GM21381 (cell line): ENCODE results near the gene CCDC178.
"Not testable (repeated sequence)": the region's sequence is repeated elsewhere in the genome, so short reads cannot be mapped to it uniquely, and the experiment has no call there.

Source experiments
- ATAC-seq: cut with Tn5 transposase; IDR thresholded peaks from one replicate; pipeline ENCODE4 v1.9.1; 2021; ENCODE audit warnings: mild to moderate bottlenecking, moderate library complexity; ENCODE audit not compliant: unreplicated experiment

CCDC178 gene

GRCh38 chr18:33440060-33441043, at the start of gene CCDC178:
CCDC178 (minus strand) TSS chr18:33440721; CDS start chr18:33412088, 28,633 bp downstream.
- no peak for ATAC-seq

- ATAC-seq: no peak
Measured at GRCh38 chr18:33483908-33484307, 43.4 kb upstream of the CCDC178 start.

- no peak for ATAC-seq
Measured at GRCh38 chr18:33472509-33472908, 32.0 kb upstream of the CCDC178 start.

- no peak for ATAC-seq
Measured at GRCh38 chr18:33470216-33470615, 29.7 kb upstream of the CCDC178 start.

GRCh38 chr18:33469699-33470098, 29.2 kb upstream of the CCDC178 start:
- no peak for ATAC-seq

GRCh38 chr18:33467531-33467930, 27.0 kb upstream of the CCDC178 start:
- ATAC-seq: no peak

GRCh38 chr18:33466822-33467221, 26.3 kb upstream of the CCDC178 start:
- ATAC-seq: no peak

- no peak for ATAC-seq
Measured at GRCh38 chr18:33460681-33461080, 20.2 kb upstream of the CCDC178 start.

GRCh38 chr18:33459612-33460011, 19.1 kb upstream of the CCDC178 start:
- ATAC-seq: no peak

- ATAC-seq: no peak
Measured at GRCh38 chr18:33446604-33447003, 6.1 kb upstream of the CCDC178 start.

- no peak for ATAC-seq
Measured at GRCh38 chr18:33444709-33445108, 4.2 kb upstream of the CCDC178 start.

GRCh38 chr18:33432857-33433256, 7.7 kb downstream of the CCDC178 start:
- no peak for ATAC-seq

- no peak for ATAC-seq
Measured at GRCh38 chr18:33427549-33427948, 13.0 kb downstream of the CCDC178 start.

- ATAC-seq: no peak
Measured at GRCh38 chr18:33424266-33424946, 16.1 kb downstream of the CCDC178 start.

- no peak for ATAC-seq
Measured at GRCh38 chr18:33421225-33421624, 19.3 kb downstream of the CCDC178 start.

GRCh38 chr18:33404244-33404873, 36.2 kb downstream of the CCDC178 start:
- no peak for ATAC-seq

GRCh38 chr18:33398939-33399338, 41.6 kb downstream of the CCDC178 start:
- not testable (repeated sequence) for ATAC-seq

GRCh38 chr18:33375829-33376228, 64.7 kb downstream of the CCDC178 start:
- no peak for ATAC-seq

GRCh38 chr18:33372442-33372841, 68.1 kb downstream of the CCDC178 start:
- ATAC-seq: no peak

GRCh38 chr18:33369711-33370449, 70.6 kb downstream of the CCDC178 start:
- ATAC-seq: no peak

- no peak for ATAC-seq
Measured at GRCh38 chr18:33356735-33357134, 83.8 kb downstream of the CCDC178 start.
